Neutrophil (primary cell): ENCODE results near the gene OSBPL2.

Experiments used
- H3K27ac ChIP-seq: fragments of 200-600 bp; sonication (generic); 2 replicates; pipeline ENCODE4 v1.5.1; 2016; ENCODE audit warnings: mild to moderate bottlenecking, moderate library complexity
- H3K27me3 ChIP-seq: fragments of 200-600 bp; sonication (generic); 2 replicates; pipeline ENCODE4 v1.6.0; 2016; ENCODE audit warnings: mild to moderate bottlenecking
- H3K36me3 ChIP-seq: fragments of 200-600 bp; sonication (generic); 2 replicates; pipeline ENCODE4 v1.5.1; 2017
- H3K4me1 ChIP-seq, 2 experiments: fragments of 200-600 bp in 1 of 2; sonication (generic) in 1 of 2; 1 replicate in 1 of 2; 2 replicates in 1 of 2; pipeline versions ENCODE4 v1.5.1 to v1.6.1; 2013 to 2016; ENCODE audit warnings: low read depth in 1 of 2, low read length in 1 of 2, mild to moderate bottlenecking in 1 of 2, moderate library complexity in 1 of 2; ENCODE audit not compliant: control insufficient read depth in 1 of 2, insufficient read depth in 1 of 2
- H3K4me3 ChIP-seq, 2 experiments: fragments of 200-600 bp in 1 of 2; sonication (generic) in 1 of 2; 1 replicate in 1 of 2; 2 replicates in 1 of 2; pipeline ENCODE4 v1.5.1; 2013 to 2016; ENCODE audit warnings: low read depth in 1 of 2, low read length in 1 of 2, mild to moderate bottlenecking in 1 of 2, moderate library complexity in 1 of 2
- H3K9me3 ChIP-seq: fragments of 200-600 bp; sonication (generic); 2 replicates; pipeline ENCODE4 v1.5.1; 2016
- CTCF ChIP-seq: fragments of 200-600 bp; sonication (generic); IDR thresholded peaks from 2 replicates; pipeline ENCODE4 v1.5.1; 2016; ENCODE audit warnings: antibody characterized with exemption

OSBPL2 gene

GRCh38 chr20:62197801-62198200 lies 40.5 kb upstream of the OSBPL2 start:
- H3K9me3 ChIP-seq, result no peaks in the 10 kb centered on the region
- H3K27ac ChIP-seq, result no peak overlapping the region
- no peak overlapping the region for H3K4me3 ChIP-seq
- H3K27me3 ChIP-seq, result no peaks in the 10 kb centered on the region
- H3K4me1 ChIP-seq, result peaks cover 3% of the 10 kb centered on the region in 2 experiments
- TF ChIP-seq CTCF, result no peak
- H3K36me3 ChIP-seq, result peaks cover 90% of the 10 kb centered on the region

- peaks cover 92% of the 10 kb centered on the region for H3K36me3 ChIP-seq
Observed at GRCh38 chr20:62198496-62198895, 39.8 kb upstream of the OSBPL2 start.

GRCh38 chr20:62198931-62199330 lies 39.4 kb upstream of the OSBPL2 start:
- no peak for TF ChIP-seq CTCF
- Histone ChIP-seq H3K36me3 (peaks cover 92% of the 10 kb centered on the region), H3K27ac (no peak overlapping the region), H3K4me3 (no peak overlapping the region), H3K9me3 (no peaks in the 10 kb centered on the region), H3K4me1 (peaks cover 3% of the 10 kb centered on the region in 2 experiments), H3K27me3 (no peaks in the 10 kb centered on the region)

More at GRCh38 chr20:62198496-62198895, 39.8 kb upstream of the OSBPL2 start:
- Histone ChIP-seq H3K27me3 (no peaks in the 10 kb centered on the region), H3K4me3 (no peak overlapping the region), H3K27ac (no peak overlapping the region), H3K4me1 (peaks cover 3% of the 10 kb centered on the region in 2 experiments), H3K9me3 (no peaks in the 10 kb centered on the region)
- no peak for TF ChIP-seq CTCF

GRCh38 chr20:62200491-62201172 lies 37.7 kb upstream of the OSBPL2 start:
- Histone ChIP-seq H3K27ac (no peak overlapping the region), H3K9me3 (no peaks in the 10 kb centered on the region), H3K4me1 (no peaks in the 10 kb centered on the region), H3K36me3 (peaks cover 93% of the 10 kb centered on the region), H3K27me3 (no peaks in the 10 kb centered on the region), H3K4me3 (no peak overlapping the region)
- TF ChIP-seq CTCF, result no peak

GRCh38 chr20:62201173-62202082 lies 36.9 kb upstream of the OSBPL2 start:
- Histone ChIP-seq H3K9me3 (no peaks in the 10 kb centered on the region), H3K4me1 (no peaks in the 10 kb centered on the region), H3K27ac (no peak overlapping the region), H3K4me3 (no peak overlapping the region), H3K27me3 (no peaks in the 10 kb centered on the region), H3K36me3 (peaks cover 93% of the 10 kb centered on the region)
- TF ChIP-seq CTCF, result no peak
